ENCODE measurements around the gene LMO7. TPM values are rescaled to one million over a fixed set of nuclear protein-coding genes. Genes with fewer than 3 reads are reported as not detected.

Gene LMO7
- total RNA-seq, 1 experiment from 2014 or later = 20.4 TPM

GRCh38 chr13:75906315-75906714, 270.2 kb downstream of the LMO7 start:
- Histone ChIP-seq H4K91ac (ENCODE audit: insufficient read length, low read depth, low read length) (no peak overlapping the region), H2AFZ (ENCODE audit: low read length) (no peak overlapping the region), H2BK12ac (ENCODE audit: insufficient read length, low read depth, low read length) (no peak overlapping the region), H3K56ac (ENCODE audit: insufficient read length, low read depth, low read length) (no peak overlapping the region), H3K4me2 (ENCODE audit: insufficient read depth, insufficient read length, low read length) (no peak overlapping the region), H2BK5ac (ENCODE audit: insufficient read length, low read length) (no peak overlapping the region), H3T11ph (ENCODE audit: low read length) (no peak overlapping the region), H4K20me1 (ENCODE audit: control insufficient read depth, insufficient read depth, insufficient read length) (no peaks in the 10 kb centered on the region), H3K23me2 (ENCODE audit: insufficient read length, low read depth, low read length, poor library complexity, severe bottlenecking) (no peaks in the 10 kb centered on the region), H4K8ac (replicated peaks; ENCODE audit: insufficient read length, low read depth, low read length) (no peak overlapping the region), H3K18ac (ENCODE audit: insufficient read length, low read depth, low read length) (no peak overlapping the region), H4K5ac (ENCODE audit: insufficient read length, low read depth, low read length) (no peak overlapping the region), H3K14ac (ENCODE audit: insufficient read depth, low read length) (no peak overlapping the region), H3K79me1 (ENCODE audit: insufficient read depth, low read depth, low read length, poor library complexity, severe bottlenecking) (no peaks in the 10 kb centered on the region), H2BK120ac (ENCODE audit: low read depth, low read length, poor library complexity, severe bottlenecking) (no peak overlapping the region), H3K27me3 (ENCODE audit: insufficient read depth, low read length) (no peaks in the 10 kb centered on the region), H2AK5ac (ENCODE audit: insufficient read length, low read length) (no peak overlapping the region), H2BK20ac (ENCODE audit: low read depth, low read length, poor library complexity, severe bottlenecking) (no peak overlapping the region), H3K27ac (ENCODE audit: insufficient read length, low read depth, low read length) (no peak overlapping the region), H3K23ac (ENCODE audit: insufficient read length, low read depth, low read length) (no peak overlapping the region), H2BK15ac (ENCODE audit: low read depth, low read length) (no peak overlapping the region), H3K4ac (ENCODE audit: low read depth, low read length) (no peak overlapping the region), H3K79me2 (ENCODE audit: insufficient read depth, low read length) (no peaks in the 10 kb centered on the region), H3K4me1 (ENCODE audit: insufficient read depth, low read length) (no peaks in the 10 kb centered on the region), H3K9ac (ENCODE audit: extremely low read depth, insufficient read length, low read length) (no peak overlapping the region), H3K9me3 (ENCODE audit: control insufficient read depth, low read depth, low read length) (no peaks in the 10 kb centered on the region)
- Mint-ChIP-seq H3K4me3 (no peak overlapping the region), H3K27me3 (ENCODE audit: low read depth) (no peaks in the 10 kb centered on the region), H3K36me3 (ENCODE audit: insufficient read depth in 1 of 3, low read depth in 3 of 3) (no peaks in the 10 kb centered on the region), H3K9me3 (no peaks in the 10 kb centered on the region), H3K4me1 (peaks cover 20 to 31% of the 10 kb centered on the region in 2 experiments), H3K27ac (no peak overlapping the region)
- TF ChIP-seq, protein P1, sequence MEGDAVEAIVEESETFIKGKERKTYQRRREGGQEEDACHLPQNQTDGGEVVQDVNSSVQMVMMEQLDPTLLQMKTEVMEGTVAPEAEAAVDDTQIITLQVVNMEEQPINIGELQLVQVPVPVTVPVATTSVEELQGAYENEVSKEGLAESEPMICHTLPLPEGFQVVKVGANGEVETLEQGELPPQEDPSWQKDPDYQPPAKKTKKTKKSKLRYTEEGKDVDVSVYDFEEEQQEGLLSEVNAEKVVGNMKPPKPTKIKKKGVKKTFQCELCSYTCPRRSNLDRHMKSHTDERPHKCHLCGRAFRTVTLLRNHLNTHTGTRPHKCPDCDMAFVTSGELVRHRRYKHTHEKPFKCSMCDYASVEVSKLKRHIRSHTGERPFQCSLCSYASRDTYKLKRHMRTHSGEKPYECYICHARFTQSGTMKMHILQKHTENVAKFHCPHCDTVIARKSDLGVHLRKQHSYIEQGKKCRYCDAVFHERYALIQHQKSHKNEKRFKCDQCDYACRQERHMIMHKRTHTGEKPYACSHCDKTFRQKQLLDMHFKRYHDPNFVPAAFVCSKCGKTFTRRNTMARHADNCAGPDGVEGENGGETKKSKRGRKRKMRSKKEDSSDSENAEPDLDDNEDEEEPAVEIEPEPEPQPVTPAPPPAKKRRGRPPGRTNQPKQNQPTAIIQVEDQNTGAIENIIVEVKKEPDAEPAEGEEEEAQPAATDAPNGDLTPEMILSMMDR (conservative IDR thresholded peaks at IDR 0.05) = peak; percentile 48
- no CpG with 5 or more reads among the region's 5 CpGs for WGBS (ENCODE audit: extremely low coverage, insufficient read length, low lambda C conversion rate)
- DNase-seq = no peak
